Upper lobe of left lung (tissue), 6 donors: ENCODE measurements around the gene CLVS2. TPM values are rescaled to one million over a fixed set of nuclear protein-coding genes. Genes with fewer than 3 reads are reported as not detected.

Experiments used
- ATAC-seq, 2 donors: fragments of 200-7000 bp; cut with Tn5 transposase; one replicate each; pipeline ENCODE4 v1.9.1; 2022; ENCODE audit warnings: mild to moderate bottlenecking in 2 of 2, moderate library complexity in 2 of 2; ENCODE audit not compliant: low FRiP score in 2 of 2
- DNase-seq, 2 donors: peaks; one replicate each; pipeline ENCODE4 v3.0.0-alpha.2; 2019 to 2020
- H3K27ac ChIP-seq, 4 donors: fragments of 200-600 bp; sonication (generic); one replicate each; pipeline ENCODE4 v1.5.1; 2016 to 2019
- H3K27me3 ChIP-seq, 4 donors: fragments of 200-600 bp; sonication (generic); one replicate each; pipeline ENCODE4 v1.5.1; 2017 to 2019
- H3K36me3 ChIP-seq, 4 donors: fragments of 200-600 bp; sonication (generic); one replicate each; pipeline ENCODE4 v1.5.1; 2016 to 2019
- H3K4me1 ChIP-seq, 4 donors: fragments of 200-600 bp; sonication (generic); one replicate each; pipeline ENCODE4 v1.5.1; 2018 to 2019
- H3K4me3 ChIP-seq, 4 donors: fragments of 200-600 bp; sonication (generic); one replicate each; pipeline ENCODE4 v1.5.1; 2017 to 2019; ENCODE audit warnings: mild to moderate bottlenecking in 2 of 4, moderate library complexity in 1 of 4
- H3K9me3 ChIP-seq, 4 donors: fragments of 200-600 bp; sonication (generic); one replicate each; pipeline ENCODE4 v1.5.1; 2018 to 2019
- EP300 ChIP-seq, 4 donors: sonication (generic); formaldehyde crosslinking; IDR thresholded peaks; one replicate each; pipeline ENCODE4 v1.5.1; 2017; ENCODE audit warnings: antibody characterized with exemption in 4 of 4, control low read depth in 2 of 4
- POLR2A ChIP-seq, 4 donors: fragments of 450-650 bp; IDR thresholded peaks; one replicate each; pipeline ENCODE4 v1.5.1; 2016 to 2017; ENCODE audit warnings: antibody characterized with exemption in 4 of 4, mild to moderate bottlenecking in 2 of 4
- POLR2AphosphoS5 ChIP-seq, 2 donors: sonication (generic); formaldehyde crosslinking; IDR thresholded peaks; one replicate each; pipeline ENCODE4 v1.5.1; 2017; ENCODE audit warnings: antibody characterized with exemption in 2 of 2
- WGBS, 2 donors: methylation state at CpG; one replicate each; pipeline ENCODE4 v1.1.5; 2017 to 2018; 5-methylcytosine and 5-hydroxymethylcytosine counted together
- total RNA-seq, 6 donors: library from RNA; depleted of rRNA in 4 of 6; stranded (reverse); fragments of >200 nt in 4 of 6; gene quantifications; one replicate each; pipeline versions ENCODE4 v1.1.0 to v1.2.1, GENCODE V29; 2016 to 2021
- TF ChIP-seq, protein P1 (sequence below), 6 experiments: fragments of 450-650 bp in 4 of 6; fragments of 200-600 bp in 2 of 6; sonication (generic) in 2 of 6; IDR thresholded peaks; one replicate each; pipeline ENCODE4 v1.5.1; 2016 to 2019; ENCODE audit warnings: antibody characterized with exemption in 6 of 6
- donor health status: DM: no; HTN: no; CAD: no; lungs with moderate emphysema.
- donor health status: DM: no; HTN: yes; CAD: no; lungs with severe emphysema.

CLVS2 gene
- total RNA-seq, 6 donors from 2014 or later = 0.03 to 1.0 TPM; not detected in 4

DNA sequence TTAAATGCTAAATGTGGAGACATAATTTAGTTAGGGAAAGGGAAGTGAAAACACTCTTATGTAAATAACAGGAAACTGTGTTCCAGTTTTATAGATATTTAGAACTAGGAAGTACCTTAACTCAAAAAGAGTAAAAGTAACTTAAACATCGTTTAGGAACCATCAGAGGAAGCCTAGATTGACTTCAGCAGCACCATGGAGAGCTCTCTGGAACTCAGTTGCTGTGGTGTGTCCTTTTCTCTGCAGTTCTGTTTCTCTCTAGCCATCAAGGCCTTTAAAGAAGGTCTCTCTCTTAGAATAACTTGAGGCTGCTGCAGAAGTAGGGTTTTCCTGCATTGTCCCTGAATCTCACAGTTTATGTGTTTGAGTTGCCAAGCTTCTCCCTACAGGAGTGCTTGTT is 26.9 kb downstream of the CLVS2 start:
- Histone ChIP-seq H3K4me1 (no peaks in the 10 kb centered on the region), H3K36me3 (no peaks in the 10 kb centered on the region), H3K27ac (no peak overlapping the region), H3K27me3 (no peaks in the 10 kb centered on the region), H3K9me3 (no peaks in the 10 kb centered on the region), H3K4me3 (no peak overlapping the region)
- TF ChIP-seq, protein P1, sequence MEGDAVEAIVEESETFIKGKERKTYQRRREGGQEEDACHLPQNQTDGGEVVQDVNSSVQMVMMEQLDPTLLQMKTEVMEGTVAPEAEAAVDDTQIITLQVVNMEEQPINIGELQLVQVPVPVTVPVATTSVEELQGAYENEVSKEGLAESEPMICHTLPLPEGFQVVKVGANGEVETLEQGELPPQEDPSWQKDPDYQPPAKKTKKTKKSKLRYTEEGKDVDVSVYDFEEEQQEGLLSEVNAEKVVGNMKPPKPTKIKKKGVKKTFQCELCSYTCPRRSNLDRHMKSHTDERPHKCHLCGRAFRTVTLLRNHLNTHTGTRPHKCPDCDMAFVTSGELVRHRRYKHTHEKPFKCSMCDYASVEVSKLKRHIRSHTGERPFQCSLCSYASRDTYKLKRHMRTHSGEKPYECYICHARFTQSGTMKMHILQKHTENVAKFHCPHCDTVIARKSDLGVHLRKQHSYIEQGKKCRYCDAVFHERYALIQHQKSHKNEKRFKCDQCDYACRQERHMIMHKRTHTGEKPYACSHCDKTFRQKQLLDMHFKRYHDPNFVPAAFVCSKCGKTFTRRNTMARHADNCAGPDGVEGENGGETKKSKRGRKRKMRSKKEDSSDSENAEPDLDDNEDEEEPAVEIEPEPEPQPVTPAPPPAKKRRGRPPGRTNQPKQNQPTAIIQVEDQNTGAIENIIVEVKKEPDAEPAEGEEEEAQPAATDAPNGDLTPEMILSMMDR (IDR thresholded peaks at IDR 0.05) = no peak
- no peak for TF ChIP-seq EP300 (IDR thresholded peaks at IDR 0.05)
- no peak for TF ChIP-seq POLR2AphosphoS5 (IDR thresholded peaks at IDR 0.05)
- TF ChIP-seq POLR2A (IDR thresholded peaks at IDR 0.05) = no peak
- 9% methylated on average over 1 of the region's 1 CpG for WGBS, 2 donors
- DNase-seq = no peak
- ATAC-seq = no peak

DNA sequence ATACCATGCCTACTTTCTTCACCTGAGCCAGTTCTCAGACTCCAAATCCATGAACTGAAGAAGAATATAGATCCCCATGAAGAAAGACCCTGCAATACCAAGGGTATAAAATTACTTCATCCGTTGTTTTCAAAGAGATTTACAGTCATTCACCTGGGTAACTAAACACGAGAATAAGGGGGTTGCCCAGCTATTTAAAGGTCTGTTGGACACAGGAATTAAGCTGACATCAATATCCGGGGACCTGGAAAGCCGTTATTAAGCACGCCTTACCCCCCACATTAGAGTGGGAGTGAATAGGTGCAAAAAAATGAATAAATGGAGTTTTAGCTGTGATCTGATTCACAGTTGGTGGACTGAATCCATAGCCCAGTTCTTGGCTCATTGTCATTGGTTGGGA is 28.9 kb downstream of the CLVS2 start:
- H3K9me3 ChIP-seq = no peaks in the 10 kb centered on the region
- no peaks in the 10 kb centered on the region for H3K36me3 ChIP-seq
- H3K27ac ChIP-seq = no peak overlapping the region
- no peaks in the 10 kb centered on the region for H3K4me1 ChIP-seq
- H3K27me3 ChIP-seq = no peaks in the 10 kb centered on the region
- no peak overlapping the region for H3K4me3 ChIP-seq
- ATAC-seq (no peak), DNase-seq (no peak)
- no peak for TF ChIP-seq POLR2A (IDR thresholded peaks at IDR 0.05)
- TF ChIP-seq POLR2AphosphoS5 (IDR thresholded peaks at IDR 0.05) = no peak
- TF ChIP-seq EP300 (IDR thresholded peaks at IDR 0.05) = no peak
- 71 to 77% methylated on average over 5 of the region's 5 CpGs for WGBS, 2 donors

DNA sequence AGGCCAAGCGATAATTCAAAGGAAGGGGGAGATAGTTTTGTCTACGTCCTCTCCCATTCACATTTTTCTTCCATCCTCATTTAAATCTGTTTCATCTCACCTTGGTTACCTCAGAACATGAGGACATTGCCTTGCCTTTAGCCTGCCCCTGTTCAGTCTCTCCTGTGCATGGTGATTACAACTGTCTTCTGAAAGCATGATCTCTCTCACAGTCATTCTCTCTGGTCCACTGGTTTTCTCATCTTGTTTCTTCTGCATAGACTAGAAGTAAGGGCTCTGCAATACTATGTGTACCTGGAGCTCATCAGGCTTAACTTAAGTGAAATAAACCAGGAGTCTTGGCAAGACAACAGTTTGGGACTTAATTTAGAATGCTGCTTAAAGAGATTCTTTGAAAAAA is 31.4 kb downstream of the CLVS2 start:
- Histone ChIP-seq H3K27ac (no peak overlapping the region), H3K4me3 (no peak overlapping the region), H3K4me1 (no peaks in the 10 kb centered on the region), H3K9me3 (no peaks in the 10 kb centered on the region), H3K27me3 (no peaks in the 10 kb centered on the region), H3K36me3 (no peaks in the 10 kb centered on the region)
- DNase-seq (no peak), ATAC-seq (no peak)
- TF ChIP-seq POLR2AphosphoS5 (IDR thresholded peaks at IDR 0.05) (no peak), POLR2A (IDR thresholded peaks at IDR 0.05) (no peak), EP300 (IDR thresholded peaks at IDR 0.05) (no peak)
- TF ChIP-seq, protein P1 (IDR thresholded peaks at IDR 0.05) = no peak
- 77 to 89% methylated on average over 2 of the region's 2 CpGs for WGBS, 2 donors

DNA sequence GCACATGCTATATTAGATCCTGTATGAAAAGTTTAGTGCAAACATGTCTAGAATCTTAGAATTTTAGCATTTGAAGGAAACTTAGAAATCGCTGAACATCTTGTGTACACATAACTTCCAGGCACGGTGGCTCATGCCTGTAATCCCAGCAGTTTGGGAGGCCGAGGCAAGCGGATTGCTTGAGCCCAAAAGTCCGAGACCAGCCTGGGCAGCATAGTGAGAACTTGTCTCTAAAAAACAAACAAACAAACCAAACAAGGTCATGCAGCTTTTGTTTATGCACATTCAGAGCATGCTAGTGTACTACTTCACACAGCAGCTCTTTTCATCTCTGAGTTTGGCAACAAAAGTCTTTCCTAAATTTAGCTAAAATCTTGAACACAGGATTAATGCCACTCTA is 32.2 kb downstream of the CLVS2 start:
- no peaks in the 10 kb centered on the region for H3K36me3 ChIP-seq
- DNase-seq = no peak
- no peak overlapping the region for H3K4me3 ChIP-seq
- WGBS, 2 donors = 75 to 78% methylated on average over 5 of the region's 5 CpGs
- ATAC-seq = no peak
- no peaks in the 10 kb centered on the region for H3K4me1 ChIP-seq
- no peaks in the 10 kb centered on the region for H3K9me3 ChIP-seq
- no peak overlapping the region for H3K27ac ChIP-seq
- TF ChIP-seq, protein P1 (IDR thresholded peaks at IDR 0.05) = no peak
- TF ChIP-seq POLR2A (IDR thresholded peaks at IDR 0.05) = no peak
- no peaks in the 10 kb centered on the region for H3K27me3 ChIP-seq

DNA sequence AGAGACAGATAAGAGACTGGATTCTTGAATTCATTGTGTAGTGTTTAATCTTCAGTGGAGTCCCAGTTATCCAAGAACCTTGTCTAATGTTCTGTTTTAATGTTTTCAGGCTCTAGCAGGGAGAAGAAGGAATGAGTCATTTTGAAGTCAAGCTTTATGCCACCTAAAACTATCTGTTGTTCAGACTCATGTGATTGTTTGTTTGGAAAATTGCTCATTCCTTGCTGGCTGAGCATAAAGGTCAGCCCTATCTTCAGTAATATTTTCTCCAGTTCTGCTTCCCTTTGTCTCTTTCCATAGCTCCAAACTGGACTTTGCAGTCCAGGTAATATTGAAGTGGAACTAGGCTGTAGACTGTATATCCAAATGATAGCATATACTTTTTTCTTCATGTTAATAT is 34.2 kb downstream of the CLVS2 start:
- Histone ChIP-seq H3K27ac (no peak overlapping the region), H3K9me3 (no peaks in the 10 kb centered on the region), H3K4me3 (no peak overlapping the region), H3K27me3 (no peaks in the 10 kb centered on the region), H3K4me1 (no peaks in the 10 kb centered on the region), H3K36me3 (no peaks in the 10 kb centered on the region)
- TF ChIP-seq POLR2AphosphoS5 (IDR thresholded peaks at IDR 0.05) (no peak), POLR2A (IDR thresholded peaks at IDR 0.05) (no peak), EP300 (IDR thresholded peaks at IDR 0.05) (no peak)
- TF ChIP-seq, protein P1 (IDR thresholded peaks at IDR 0.05) = no peak
- DNase-seq (no peak), ATAC-seq (no peak)
